ENCODE results near the gene RORB. TPM values are rescaled to one million over a fixed set of nuclear protein-coding genes. Genes with fewer than 3 reads are reported as not detected.

The RORB gene
- under 0.01 TPM in 1 of 2 replicates, not detected in the other for total RNA-seq

DNA sequence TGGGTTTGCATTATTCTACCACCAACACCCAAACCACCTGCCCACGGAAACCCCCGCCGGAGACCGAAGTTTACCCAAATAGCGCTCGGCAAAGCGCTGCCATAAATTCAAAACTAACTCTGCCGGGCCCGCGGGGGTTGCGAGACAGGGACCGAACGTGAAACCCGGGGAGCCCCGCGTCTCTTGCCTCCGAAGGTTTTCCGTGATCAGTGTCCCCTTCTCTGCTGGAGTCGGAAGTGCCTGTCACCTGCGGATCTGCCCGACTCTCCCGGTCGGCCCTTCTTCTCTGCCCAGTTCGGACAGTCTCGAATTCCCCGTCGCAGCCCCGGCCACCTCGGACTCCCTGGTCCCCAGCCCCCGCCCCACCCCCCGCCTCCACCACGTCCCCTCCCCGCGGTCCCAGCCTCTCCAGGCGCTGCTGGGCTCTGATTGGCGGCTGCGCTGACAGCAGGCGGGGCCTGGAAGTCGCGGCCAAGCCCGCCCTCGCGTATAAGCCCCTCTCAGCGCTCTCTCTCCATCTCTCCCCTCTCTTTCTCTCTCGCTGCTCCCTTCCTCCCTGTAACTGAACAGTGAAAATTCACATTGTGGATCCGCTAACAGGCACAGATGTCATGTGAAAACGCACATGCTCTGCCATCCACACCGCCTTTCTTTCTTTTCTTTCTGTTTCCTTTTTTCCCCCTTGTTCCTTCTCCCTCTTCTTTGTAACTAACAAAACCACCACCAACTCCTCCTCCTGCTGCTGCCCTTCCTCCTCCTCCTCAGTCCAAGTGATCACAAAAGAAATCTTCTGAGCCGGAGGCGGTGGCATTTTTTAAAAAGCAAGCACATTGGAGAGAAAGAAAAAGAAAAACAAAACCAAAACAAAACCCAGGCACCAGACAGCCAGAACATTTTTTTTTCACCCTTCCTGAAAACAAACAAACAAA is at the start of gene RORB:
TSS of gene RORB (plus strand) at position 517 of the 929 bp plus-strand sequence. CDS start 642 bp downstream, outside the sequence.

